Chondrocyte (in vitro differentiated cells): ENCODE measurements around the gene WWTR1. TPM values are rescaled to one million over a fixed set of nuclear protein-coding genes. Genes with fewer than 3 reads are reported as not detected.
A peak's percentile ranks its signal among the peaks of the same experiment; 100 is the strongest.

Source experiments
- DNase-seq: peaks from one replicate; pipeline ENCODE4 v3.0.0; 2021; ENCODE audit warnings: mixed read lengths, low spot score
- H3K27ac Mint-ChIP-seq: one replicate; pipeline ENCODE4 v1.8.0; 2021; ENCODE audit warnings: mild to moderate bottlenecking, moderate library complexity, mixed read lengths; ENCODE audit not compliant: unreplicated experiment
- H3K27me3 Mint-ChIP-seq: 2 replicates; pipeline ENCODE4 v1.8.0; 2021; ENCODE audit warnings: low read depth, mixed read lengths
- H3K36me3 Mint-ChIP-seq: 2 replicates; pipeline ENCODE4 v1.8.0; 2021; ENCODE audit warnings: low read depth, mixed read lengths
- H3K4me1 Mint-ChIP-seq: 2 replicates; pipeline ENCODE4 v1.8.0; 2021; ENCODE audit warnings: low read depth, mild to moderate bottlenecking, mixed read lengths
- H3K4me3 Mint-ChIP-seq: one replicate; pipeline ENCODE4 v1.8.0; 2021; ENCODE audit warnings: mild to moderate bottlenecking, moderate library complexity, mixed read lengths; ENCODE audit not compliant: unreplicated experiment
- H3K9me3 Mint-ChIP-seq: 2 replicates; pipeline ENCODE4 v1.8.0; 2021; ENCODE audit warnings: low read depth, mixed read lengths
- CTCF ChIP-seq: fragments of 200-600 bp; sonication (generic); IDR thresholded peaks from 2 replicates; pipeline ENCODE4 v1.5.0; 2021; ENCODE audit warnings: antibody characterized with exemption, mild to moderate bottlenecking, moderate library complexity
- total RNA-seq: library from RNA; stranded (reverse); gene quantifications from 3 replicates; pipeline ENCODE4 v1.2.1, GENCODE V29; 2021

Gene WWTR1
- total RNA-seq, 1 donor from 2014 or later: 107 TPM

- H3K4me1 Mint-ChIP-seq: peaks cover 72% of the 10 kb centered on the region
- TF ChIP-seq CTCF: no peak
- DNase-seq: no peak
- peaks cover 5% of the 10 kb centered on the region for H3K36me3 Mint-ChIP-seq
- no peaks in the 10 kb centered on the region for H3K27me3 Mint-ChIP-seq
- no peaks in the 10 kb centered on the region for H3K9me3 Mint-ChIP-seq
- peak overlapping the region; percentile 9 for H3K27ac Mint-ChIP-seq
- no peak overlapping the region for H3K4me3 Mint-ChIP-seq
Measured at GRCh38 chr3:149634072-149634471, 23.8 kb downstream of the WWTR1 start.

GRCh38 chr3:149632225-149632624 is 25.6 kb downstream of the WWTR1 start:
- Mint-ChIP-seq H3K9me3 (no peaks in the 10 kb centered on the region), H3K36me3 (peaks cover 5% of the 10 kb centered on the region), H3K4me1 (peaks cover 65% of the 10 kb centered on the region), H3K4me3 (no peak overlapping the region), H3K27ac (no peak overlapping the region), H3K27me3 (no peaks in the 10 kb centered on the region)
- DNase-seq: no peak
- no peak for TF ChIP-seq CTCF

- no peak overlapping the region for H3K4me3 Mint-ChIP-seq
- peaks cover 5% of the 10 kb centered on the region for H3K36me3 Mint-ChIP-seq
- no peaks in the 10 kb centered on the region for H3K27me3 Mint-ChIP-seq
- no peak for TF ChIP-seq CTCF
- no peak for DNase-seq
- H3K4me1 Mint-ChIP-seq: peaks cover 73% of the 10 kb centered on the region
- H3K27ac Mint-ChIP-seq: no peak overlapping the region
- no peaks in the 10 kb centered on the region for H3K9me3 Mint-ChIP-seq
Measured at GRCh38 chr3:149630806-149631205, 27.0 kb downstream of the WWTR1 start.

GRCh38 chr3:149628957-149629670 is 28.7 kb downstream of the WWTR1 start:
- no peak for TF ChIP-seq CTCF
- no peak for DNase-seq
- peaks cover 5% of the 10 kb centered on the region for H3K36me3 Mint-ChIP-seq
- peaks cover 70% of the 10 kb centered on the region for H3K4me1 Mint-ChIP-seq
- peak overlapping the region; percentile 54 for H3K27ac Mint-ChIP-seq
- no peaks in the 10 kb centered on the region for H3K9me3 Mint-ChIP-seq
- H3K27me3 Mint-ChIP-seq: no peaks in the 10 kb centered on the region
- H3K4me3 Mint-ChIP-seq: no peak overlapping the region

- H3K4me1 Mint-ChIP-seq: peaks cover 76% of the 10 kb centered on the region
Measured at GRCh38 chr3:149626671-149627070, 31.2 kb downstream of the WWTR1 start.

More at GRCh38 chr3:149626671-149627070, 31.2 kb downstream of the WWTR1 start:
- H3K27ac Mint-ChIP-seq: no peak overlapping the region
- no peak for TF ChIP-seq CTCF
- no peak overlapping the region for H3K4me3 Mint-ChIP-seq
- no peaks in the 10 kb centered on the region for H3K9me3 Mint-ChIP-seq
- no peak for DNase-seq
- no peaks in the 10 kb centered on the region for H3K27me3 Mint-ChIP-seq
- no peaks in the 10 kb centered on the region for H3K36me3 Mint-ChIP-seq
